ENCODE measurements around the gene CPNE4.

The CPNE4 gene

GRCh38 chr3:131735544-131735943 lies 299.3 kb downstream of the CPNE4 start:
- DNase-seq (ENCODE audit: insufficient read length, low spot score) (no peak), FAIRE-seq (no peak)

GRCh38 chr3:131735116-131735515 lies 299.7 kb downstream of the CPNE4 start:
- TF ChIP-seq, protein P1, sequence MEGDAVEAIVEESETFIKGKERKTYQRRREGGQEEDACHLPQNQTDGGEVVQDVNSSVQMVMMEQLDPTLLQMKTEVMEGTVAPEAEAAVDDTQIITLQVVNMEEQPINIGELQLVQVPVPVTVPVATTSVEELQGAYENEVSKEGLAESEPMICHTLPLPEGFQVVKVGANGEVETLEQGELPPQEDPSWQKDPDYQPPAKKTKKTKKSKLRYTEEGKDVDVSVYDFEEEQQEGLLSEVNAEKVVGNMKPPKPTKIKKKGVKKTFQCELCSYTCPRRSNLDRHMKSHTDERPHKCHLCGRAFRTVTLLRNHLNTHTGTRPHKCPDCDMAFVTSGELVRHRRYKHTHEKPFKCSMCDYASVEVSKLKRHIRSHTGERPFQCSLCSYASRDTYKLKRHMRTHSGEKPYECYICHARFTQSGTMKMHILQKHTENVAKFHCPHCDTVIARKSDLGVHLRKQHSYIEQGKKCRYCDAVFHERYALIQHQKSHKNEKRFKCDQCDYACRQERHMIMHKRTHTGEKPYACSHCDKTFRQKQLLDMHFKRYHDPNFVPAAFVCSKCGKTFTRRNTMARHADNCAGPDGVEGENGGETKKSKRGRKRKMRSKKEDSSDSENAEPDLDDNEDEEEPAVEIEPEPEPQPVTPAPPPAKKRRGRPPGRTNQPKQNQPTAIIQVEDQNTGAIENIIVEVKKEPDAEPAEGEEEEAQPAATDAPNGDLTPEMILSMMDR (IDR thresholded peaks at IDR 0.05; ENCODE audit: insufficient read depth, missing control alignments), result no peak
- no peak for DNase-seq (ENCODE audit: insufficient read length, low spot score)
- FAIRE-seq, result no peak

More at GRCh38 chr3:131735544-131735943, 299.3 kb downstream of the CPNE4 start:
- TF ChIP-seq, protein P1 (IDR thresholded peaks at IDR 0.05; ENCODE audit: insufficient read depth, missing control alignments), result no peak

DNA sequence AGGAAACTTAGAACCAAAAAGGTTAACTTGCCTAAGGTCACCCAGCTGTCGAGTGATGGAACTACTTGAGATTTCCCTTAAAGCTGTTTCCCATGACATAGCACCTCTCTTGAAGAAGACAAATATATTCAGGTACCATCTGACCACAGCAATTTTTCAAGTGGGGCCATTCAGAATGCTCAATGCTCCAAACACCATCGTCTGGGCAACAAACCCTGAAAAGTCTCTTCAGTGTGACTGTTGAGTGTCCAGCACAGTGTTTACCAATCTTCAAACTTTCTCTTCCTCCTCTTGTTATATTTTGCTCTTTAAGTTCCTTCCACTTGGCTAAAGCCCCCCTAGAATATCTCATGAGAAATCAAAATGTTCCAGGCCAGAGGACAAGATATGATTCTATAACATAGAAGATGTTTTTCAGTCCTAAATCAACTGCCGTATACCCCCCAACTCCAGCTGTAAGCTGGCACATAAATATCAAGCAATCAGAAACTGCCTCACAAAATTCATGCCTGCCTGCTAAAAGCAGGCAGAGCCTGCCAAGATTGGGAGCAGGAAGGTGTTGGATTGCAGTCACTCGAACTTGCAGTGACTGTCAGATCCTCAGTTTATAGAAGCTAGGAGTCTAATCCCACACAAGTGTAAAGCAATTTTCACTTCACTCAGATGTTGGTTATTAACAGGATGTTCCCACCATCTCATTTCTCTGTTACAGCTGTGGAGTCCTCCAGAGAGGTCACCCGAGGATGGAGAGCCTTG lies 301.6 kb downstream of the CPNE4 start:
- no peak for DNase-seq (ENCODE audit: insufficient read length, low spot score)
- FAIRE-seq, result no peak
- TF ChIP-seq, protein P1 (IDR thresholded peaks at IDR 0.05; ENCODE audit: insufficient read depth, missing control alignments), result no peak

GRCh38 chr3:131731709-131732108 lies 303.1 kb downstream of the CPNE4 start:
- no peak for FAIRE-seq
- TF ChIP-seq, protein P1 (IDR thresholded peaks at IDR 0.05; ENCODE audit: insufficient read depth, missing control alignments), result no peak

GRCh38 chr3:131730581-131730980 lies 304.2 kb downstream of the CPNE4 start:
- no peak for FAIRE-seq
- DNase-seq (ENCODE audit: insufficient read length, low spot score), result no peak

More at GRCh38 chr3:131731709-131732108, 303.1 kb downstream of the CPNE4 start:
- no peak for DNase-seq (ENCODE audit: insufficient read length, low spot score)

DNA sequence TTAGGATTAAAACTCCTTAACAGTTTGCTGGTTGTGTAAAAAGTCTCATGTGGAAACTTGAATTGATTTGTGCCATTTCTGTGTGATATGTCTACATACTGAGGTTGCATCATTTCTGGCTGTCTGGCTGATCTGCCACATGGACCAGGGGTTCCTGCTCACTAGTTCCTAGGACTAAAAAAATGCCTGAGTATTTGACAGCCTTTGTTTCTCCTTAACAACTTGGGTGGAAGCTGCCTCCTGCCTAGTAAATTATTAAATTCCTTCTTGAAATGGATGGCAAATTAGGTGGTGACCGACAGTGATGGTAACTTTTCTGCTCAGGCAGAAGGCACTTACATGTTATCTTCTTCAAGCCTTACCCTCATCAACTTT lies 305.2 kb downstream of the CPNE4 start:
- DNase-seq (ENCODE audit: insufficient read length, low spot score) (no peak), FAIRE-seq (no peak)
- TF ChIP-seq, protein P1 (IDR thresholded peaks at IDR 0.05; ENCODE audit: insufficient read depth, missing control alignments), result no peak

More at GRCh38 chr3:131730581-131730980, 304.2 kb downstream of the CPNE4 start:
- TF ChIP-seq, protein P1 (IDR thresholded peaks at IDR 0.05; ENCODE audit: insufficient read depth, missing control alignments), result no peak

Measured in D721Med (cell line).